ENCODE data around the gene EML5.
A peak's percentile ranks its signal among the peaks of the same experiment; 100 is the strongest.

EML5 gene

GRCh38 chr14:88614218-88614907 lies 178.4 kb downstream of the EML5 start:
- DNase-seq (ENCODE audit: low spot score) = peak; percentile 46

- no peak for DNase-seq (ENCODE audit: low spot score)
Observed at GRCh38 chr14:88613552-88614010, 179.2 kb downstream of the EML5 start.

- no peak for DNase-seq (ENCODE audit: low spot score)
Observed at GRCh38 chr14:88612981-88613380, 179.8 kb downstream of the EML5 start.

GRCh38 chr14:88611878-88612277 lies 180.9 kb downstream of the EML5 start:
- no peak for DNase-seq (ENCODE audit: low spot score)

GRCh38 chr14:88607829-88608228 lies 184.9 kb downstream of the EML5 start:
- DNase-seq (ENCODE audit: low spot score) = no peak

- DNase-seq (ENCODE audit: low spot score) = no peak
Observed at GRCh38 chr14:88605594-88605993, 187.2 kb downstream of the EML5 start.

- no peak for DNase-seq (ENCODE audit: low spot score)
Observed at GRCh38 chr14:88604212-88604611, 188.5 kb downstream of the EML5 start.

- no peak for DNase-seq (ENCODE audit: low spot score)
Observed at GRCh38 chr14:88599761-88600439, 192.9 kb downstream of the EML5 start.

GRCh38 chr14:88599326-88599725 lies 193.4 kb downstream of the EML5 start:
- DNase-seq (ENCODE audit: low spot score) = no peak

GRCh38 chr14:88598097-88598675 lies 194.6 kb downstream of the EML5 start:
- DNase-seq (ENCODE audit: low spot score) = no peak

- no peak for DNase-seq (ENCODE audit: low spot score)
Observed at GRCh38 chr14:88597601-88598000, 195.2 kb downstream of the EML5 start.

- DNase-seq (ENCODE audit: low spot score) = no peak
Observed at GRCh38 chr14:88597038-88597437, 195.7 kb downstream of the EML5 start.

- DNase-seq (ENCODE audit: low spot score) = no peak
Observed at GRCh38 chr14:88592031-88592430, 200.7 kb downstream of the EML5 start.

- DNase-seq (ENCODE audit: low spot score) = no peak
Observed at GRCh38 chr14:88590173-88590572, 202.6 kb downstream of the EML5 start.

GRCh38 chr14:88588081-88588480 lies 204.7 kb downstream of the EML5 start:
- DNase-seq (ENCODE audit: low spot score) = no peak

- no peak for DNase-seq (ENCODE audit: low spot score)
Observed at GRCh38 chr14:88584451-88584850, 208.3 kb downstream of the EML5 start.

GRCh38 chr14:88576222-88576621 lies 216.5 kb downstream of the EML5 start:
- no peak for DNase-seq (ENCODE audit: low spot score)

- no peak for DNase-seq (ENCODE audit: low spot score)
Observed at GRCh38 chr14:88572117-88572516, 220.6 kb downstream of the EML5 start.

GRCh38 chr14:88568196-88568595 lies 224.6 kb downstream of the EML5 start:
- DNase-seq (ENCODE audit: low spot score) = no peak

- DNase-seq (ENCODE audit: low spot score) = no peak
Observed at GRCh38 chr14:88565427-88565826, 227.3 kb downstream of the EML5 start.

- DNase-seq (ENCODE audit: low spot score) = no peak
Observed at GRCh38 chr14:88563845-88564244, 228.9 kb downstream of the EML5 start.

GRCh38 chr14:88562831-88563686 lies 229.7 kb downstream of the EML5 start, which contains the start of gene ZC3H14:
Gene ZC3H14 (plus strand): TSS chr14:88563037. CDS start chr14:88563134, 97 bp downstream.
- peak; percentile 86 for DNase-seq (ENCODE audit: low spot score)

Data from kidney capillary endothelial cell (primary cell).